EL (cell line): ENCODE measurements around the gene TMC5.

ENCODE experiments used
- DNase-seq: peaks from one replicate; pipeline ENCODE4 v3.0.0-alpha.2; 2016

The TMC5 gene

GRCh38 chr16:19548144-19548543, 130.5 kb downstream of the TMC5 start:
- no peak for DNase-seq
